ENCODE results near the gene NFE2L2.

DNA sequence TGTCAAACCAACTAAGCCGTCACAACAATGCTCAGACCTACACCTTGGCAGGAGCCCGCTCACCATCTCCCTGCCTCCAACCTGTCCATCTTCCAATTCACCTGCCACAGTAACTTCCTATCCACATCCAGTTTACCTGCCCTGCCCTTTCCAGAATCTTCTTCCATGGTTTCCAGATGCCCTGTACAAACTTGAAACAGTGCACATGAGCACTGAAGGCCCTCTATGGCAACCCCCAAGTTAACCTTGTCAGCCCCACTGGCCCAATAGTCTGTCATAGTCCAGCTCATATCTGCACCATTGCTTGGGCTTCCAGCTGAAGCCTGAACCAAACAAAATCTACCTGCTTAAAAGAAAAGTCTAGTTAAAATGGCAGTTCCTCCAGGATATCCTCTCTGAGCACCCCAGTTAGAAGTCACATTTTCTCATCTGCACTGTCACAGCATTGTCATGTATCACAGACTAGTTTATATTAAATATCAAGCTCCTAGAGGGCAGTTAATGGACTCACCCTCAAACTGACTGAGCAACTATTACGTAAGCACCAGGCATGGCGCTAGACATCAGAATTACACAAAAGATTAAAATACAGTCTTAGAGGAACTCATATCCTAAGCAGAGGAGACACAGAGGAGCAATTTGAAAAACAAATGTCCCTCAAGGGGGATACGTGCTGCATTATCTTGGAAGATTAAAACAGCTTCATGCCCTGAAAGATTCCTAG is 11.6 kb downstream of the NFE2L2 start:
- TF ChIP-seq POLR2A (IDR thresholded peaks at IDR 0.05) (no peak), CTCF (IDR thresholded peaks at IDR 0.05) (no peak)
